ENCODE data around the gene JUN. TPM values are rescaled to one million over a fixed set of nuclear protein-coding genes. Genes with fewer than 3 reads are reported as not detected.

Gene JUN
- total and polyA plus RNA-seq, 2 of the 13 experiments (the other 11 are each of a cell fraction or from before 2014, with no cell fraction given) = 18.2 to 22.3 TPM

GRCh38 chr1:58755468-58755872 lies 28.4 kb downstream of the JUN start (continued):
- TF ChIP-seq MLXIP (CRISPR knock-in tag; IDR thresholded peaks at IDR 0.05; ENCODE audit: borderline replicate concordance) = no peak
- TF ChIP-seq ZNF205 (CRISPR knock-in tag; IDR thresholded peaks at IDR 0.05) = no peak
- no peak for TF ChIP-seq SOX6 (IDR thresholded peaks at IDR 0.05)
- TF ChIP-seq SOX6 (CRISPR knock-in tag; IDR thresholded peaks at IDR 0.05) = peak; percentile 69
- peak; percentile 52; the same call in 1 of the 2 replicates for TF ChIP-seq ZNF574 (CRISPR knock-in tag; IDR thresholded peaks at IDR 0.05)
- no peak for TF ChIP-seq ZNF263 (CRISPR knock-in tag; IDR thresholded peaks at IDR 0.05)
- peak in 1 of 2 experiments; percentile 65; a peak in 1 of 4 replicates for TF ChIP-seq ATF4 (CRISPR knock-in tag; IDR thresholded peaks at IDR 0.05)
- TF ChIP-seq KLF16 (CRISPR knock-in tag; IDR thresholded peaks at IDR 0.05) = 0 out of 4 replicates have a peak, but pooled peaks of 1 of the 2 experiments have one; percentile 50
- no peak for TF ChIP-seq TMF1 (CRISPR knock-in tag; IDR thresholded peaks at IDR 0.05; ENCODE audit: low read depth)
- peak; percentile 52; the same call in 1 of the 2 replicates for TF ChIP-seq HDAC2 (CRISPR knock-in tag; IDR thresholded peaks at IDR 0.05)
- TF ChIP-seq HNRNPUL1 (IDR thresholded peaks at IDR 0.05; ENCODE audit: low read depth, low read length) = no peak
- no peak for TF ChIP-seq ZNF225 (CRISPR knock-in tag; IDR thresholded peaks at IDR 0.05)
- no peak for TF ChIP-seq ZSCAN29 (CRISPR knock-in tag; conservative IDR thresholded peaks at IDR 0.05)
- TF ChIP-seq SAP130 (CRISPR knock-in tag; IDR thresholded peaks at IDR 0.05; ENCODE audit: low read depth) = peak; percentile 68
- no peak for TF ChIP-seq MYNN (CRISPR knock-in tag; IDR thresholded peaks at IDR 0.05; ENCODE audit: low read depth)
- TF ChIP-seq LRRFIP1 (CRISPR knock-in tag; conservative IDR thresholded peaks at IDR 0.05) = no peak
- TF ChIP-seq ZNF589 (CRISPR knock-in tag; conservative IDR thresholded peaks at IDR 0.05) = no peak; the same call in 1 of the 2 replicates
- TF ChIP-seq RBFOX2 (IDR thresholded peaks at IDR 0.05; ENCODE audit: low read depth, low read length) = no peak
- no peak for TF ChIP-seq IRF1 (CRISPR knock-in tag; IDR thresholded peaks at IDR 0.05; ENCODE audit: low read depth)
- 0 out of 2 replicates have a peak, but pooled peaks have one; percentile 42 for TF ChIP-seq AHR (CRISPR knock-in tag; IDR thresholded peaks at IDR 0.05)

Data from HepG2 (cell line).